H9 (cell line): ENCODE measurements around the gene SYMPK. TPM values are rescaled to one million over a fixed set of nuclear protein-coding genes. Genes with fewer than 3 reads are reported as not detected.
"Not testable (repeated sequence)": the region's sequence is repeated elsewhere in the genome, so short reads cannot be mapped to it uniquely, and the experiment has no call there.

Source experiments
- DNase-seq: peaks from one replicate; pipeline ENCODE4 v3.0.0-alpha.2; 2017
- H2AFZ ChIP-seq: one replicate; pipeline ENCODE4 v1.6.1; 2013; ENCODE audit warnings: mild to moderate bottlenecking, low read length, control low read depth, moderate library complexity
- H2AK5ac ChIP-seq: 2 replicates; pipeline ENCODE4 v1.6.1; 2013; ENCODE audit warnings: low read length, control low read depth, mixed read lengths; ENCODE audit not compliant: insufficient read length
- H2BK120ac ChIP-seq: one replicate; pipeline ENCODE4 v1.6.1; 2013; ENCODE audit warnings: low read depth, mild to moderate bottlenecking, low read length, control low read depth, inconsistent platforms; ENCODE audit not compliant: poor library complexity, severe bottlenecking
- H2BK12ac ChIP-seq: 2 replicates; pipeline ENCODE4 v1.6.1; 2013; ENCODE audit warnings: low read length, control low read depth, mixed read lengths, low read depth; ENCODE audit not compliant: insufficient read length
- H2BK15ac ChIP-seq: 2 replicates; pipeline ENCODE4 v1.6.1; 2013; ENCODE audit warnings: low read depth, low read length, control low read depth
- H2BK20ac ChIP-seq: one replicate; pipeline ENCODE4 v1.6.1; 2013; ENCODE audit warnings: low read depth, mild to moderate bottlenecking, low read length, control low read depth, inconsistent platforms; ENCODE audit not compliant: poor library complexity, severe bottlenecking
- H2BK5ac ChIP-seq: 2 replicates; pipeline ENCODE4 v1.6.1; 2013; ENCODE audit warnings: low read length, control low read depth, mixed read lengths; ENCODE audit not compliant: insufficient read length
- H3K14ac ChIP-seq: 2 replicates; pipeline ENCODE4 v1.6.1; 2013; ENCODE audit warnings: low read length, control low read depth; ENCODE audit not compliant: insufficient read depth
- H3K18ac ChIP-seq: 2 replicates; pipeline ENCODE4 v1.6.1; 2013; ENCODE audit warnings: low read depth, mild to moderate bottlenecking, mixed read lengths, low read length, control low read depth; ENCODE audit not compliant: insufficient read length
- H3K23ac ChIP-seq: 2 replicates; pipeline ENCODE4 v1.6.1; 2013; ENCODE audit warnings: low read length, control low read depth, mixed read lengths, low read depth; ENCODE audit not compliant: insufficient read length
- H3K23me2 ChIP-seq: 2 replicates; pipeline ENCODE4 v1.6.1; 2013; ENCODE audit warnings: low read depth, mild to moderate bottlenecking, mixed read lengths, low read length, control low read depth; ENCODE audit not compliant: insufficient read length, poor library complexity, severe bottlenecking
- H3K27ac ChIP-seq: 2 replicates; pipeline ENCODE4 v1.5.1; 2013; ENCODE audit warnings: low read length, control low read depth, mixed read lengths, low read depth; ENCODE audit not compliant: insufficient read length
- H3K27me3 ChIP-seq: 2 replicates; pipeline ENCODE4 v1.6.1; 2013; ENCODE audit warnings: low read length, control low read depth, inconsistent platforms; ENCODE audit not compliant: insufficient read depth
- H3K4ac ChIP-seq: 2 replicates; pipeline ENCODE4 v1.6.1; 2013; ENCODE audit warnings: low read depth, mild to moderate bottlenecking, control low read depth, inconsistent platforms, low read length, moderate library complexity
- H3K4me1 ChIP-seq: 2 replicates; pipeline ENCODE4 v1.6.1; 2013; ENCODE audit warnings: low read length, control low read depth, inconsistent platforms; ENCODE audit not compliant: insufficient read depth
- H3K4me2 ChIP-seq: 2 replicates; pipeline ENCODE4 v1.6.1; 2013; ENCODE audit warnings: low read length, control low read depth, mixed read lengths; ENCODE audit not compliant: insufficient read length, insufficient read depth
- H3K56ac ChIP-seq: 2 replicates; pipeline ENCODE4 v1.6.1; 2013; ENCODE audit warnings: low read depth, mild to moderate bottlenecking, mixed read lengths, low read length, control low read depth; ENCODE audit not compliant: insufficient read length
- H3K79me1 ChIP-seq: 2 replicates; pipeline ENCODE4 v1.6.1; 2013; ENCODE audit warnings: low read depth, mild to moderate bottlenecking, moderate library complexity, low read length, control low read depth, inconsistent platforms; ENCODE audit not compliant: insufficient read depth, poor library complexity, severe bottlenecking
- H3K79me2 ChIP-seq: 2 replicates; pipeline ENCODE4 v1.6.1; 2013; ENCODE audit warnings: low read length, control low read depth, inconsistent platforms; ENCODE audit not compliant: insufficient read depth
- H3K9ac ChIP-seq: 2 replicates; pipeline ENCODE4 v1.6.1; 2013; ENCODE audit warnings: low read length, control low read depth, mixed read lengths; ENCODE audit not compliant: insufficient read length; ENCODE audit errors: extremely low read depth
- H3K9me3 ChIP-seq: one replicate; pipeline ENCODE4 v1.6.1; 2013; ENCODE audit warnings: low read depth, low read length, inconsistent platforms; ENCODE audit not compliant: control insufficient read depth
- H3T11ph ChIP-seq: one replicate; pipeline ENCODE4 v1.6.1; 2013; ENCODE audit warnings: mild to moderate bottlenecking, low read length, control low read depth, inconsistent platforms
- H4K20me1 ChIP-seq: one replicate; pipeline ENCODE4 v1.6.1; 2013; ENCODE audit not compliant: control insufficient read depth, insufficient read length, insufficient read depth
- H4K5ac ChIP-seq: 2 replicates; pipeline ENCODE4 v1.6.1; 2013; ENCODE audit warnings: low read depth, mild to moderate bottlenecking, mixed read lengths, low read length, control low read depth; ENCODE audit not compliant: insufficient read length
- H4K8ac ChIP-seq: replicated peaks from 2 replicates; pipeline ENCODE4 v1.6.1; 2013; ENCODE audit warnings: low read length, control low read depth, mixed read lengths, low read depth; ENCODE audit not compliant: insufficient read length
- H4K91ac ChIP-seq: 2 replicates; pipeline ENCODE4 v1.6.1; 2013; ENCODE audit warnings: low read depth, mild to moderate bottlenecking, moderate library complexity, mixed read lengths, low read length, control low read depth; ENCODE audit not compliant: insufficient read length
- H3K27ac Mint-ChIP-seq, 3 experiments: 2 replicates in 2 of 3; 3 replicates in 1 of 3; pipeline ENCODE4 v1.8.0; 2020 to 2021; ENCODE audit warnings: mixed read lengths in 3 of 3, mild to moderate bottlenecking in 1 of 3, moderate library complexity in 1 of 3
- H3K27me3 Mint-ChIP-seq: 2 replicates; pipeline ENCODE4 v1.8.0; 2021; ENCODE audit warnings: low read depth, mild to moderate bottlenecking, moderate library complexity, mixed read lengths
- H3K36me3 Mint-ChIP-seq, 3 experiments: 2 replicates in 2 of 3; 3 replicates in 1 of 3; pipeline ENCODE4 v1.8.0; 2020 to 2021; ENCODE audit warnings: low read depth in 3 of 3, mixed read lengths in 3 of 3; ENCODE audit not compliant: insufficient read depth in 1 of 3
- H3K4me1 Mint-ChIP-seq, 2 experiments: 2 replicates each; pipeline ENCODE4 v1.8.0; 2020; ENCODE audit warnings: mixed read lengths in 2 of 2
- H3K4me3 Mint-ChIP-seq, 2 experiments: 2 replicates in 1 of 2; 3 replicates in 1 of 2; pipeline ENCODE4 v1.8.0; 2020 to 2021; ENCODE audit warnings: mild to moderate bottlenecking in 2 of 2, mixed read lengths in 2 of 2, moderate library complexity in 1 of 2
- H3K9me3 Mint-ChIP-seq, 2 experiments: 2 replicates in 1 of 2; 3 replicates in 1 of 2; pipeline ENCODE4 v1.8.0; 2020; ENCODE audit warnings: mild to moderate bottlenecking in 2 of 2, mixed read lengths in 2 of 2, moderate library complexity in 1 of 2
- CTCF ChIP-seq: fragments of 200-600 bp; sonication (generic); conservative IDR thresholded peaks from 3 replicates; pipeline ENCODE4 v1.8.0; 2021; ENCODE audit warnings: antibody characterized with exemption, mild to moderate bottlenecking
- WGBS: extraction: QIAGEN DNeasy Blood & Tissue Kit; methylation state at CpG from one replicate; pipeline ENCODE4 v1.1.7; 2013; ENCODE audit warnings: missing lambda C conversion rate, low lambda C conversion rate, mixed read lengths; ENCODE audit not compliant: insufficient read length; ENCODE audit errors: extremely low coverage; 5-methylcytosine and 5-hydroxymethylcytosine counted together
- total RNA-seq: library from RNA; stranded (reverse); gene quantifications from 2 replicates; pipeline ENCODE4 v1.2.1, GENCODE V29; 2021

Gene SYMPK
- total RNA-seq, 1 experiment from 2014 or later, result 104 TPM

GRCh38 chr19:45897261-45897812 lies 34.4 kb upstream of the SYMPK start:
- no peak overlapping the region for H2BK15ac ChIP-seq
- no peaks in the 10 kb centered on the region for H3K4me1 ChIP-seq
- WGBS, result no CpG with 5 or more reads among the region's 8 CpGs
- Mint-ChIP-seq H3K4me3 (no peak overlapping the region), H3K27ac (no peak overlapping the region), H3K9me3 (no peaks in the 10 kb centered on the region), H3K4me1 (peaks cover 11 to 12% of the 10 kb centered on the region in 2 experiments; a peak in 3 of 4 replicates), H3K36me3 (peaks cover 16 to 33% (median 29%) of the 10 kb centered on the region in 3 experiments), H3K27me3 (peaks cover 15% of the 10 kb centered on the region)
- no peak overlapping the region for H3K9ac ChIP-seq
- no peak overlapping the region for H2AFZ ChIP-seq
- H2BK20ac ChIP-seq, result no peak overlapping the region
- no peak overlapping the region for H3K4ac ChIP-seq
- TF ChIP-seq CTCF, result no peak
- H4K91ac ChIP-seq, result no peak overlapping the region
- H3K9me3 ChIP-seq, result no peaks in the 10 kb centered on the region
- H3K27ac ChIP-seq, result no peak overlapping the region
- no peaks in the 10 kb centered on the region for H4K20me1 ChIP-seq
- no peak overlapping the region for H3T11ph ChIP-seq
- H3K79me1 ChIP-seq, result no peaks in the 10 kb centered on the region
- no peak overlapping the region for H2AK5ac ChIP-seq
- no peak overlapping the region for H3K56ac ChIP-seq
- peaks cover 4% of the 10 kb centered on the region; the same call in 1 of the 2 replicates for H3K27me3 ChIP-seq
- no peak overlapping the region for H4K8ac ChIP-seq
- no peak overlapping the region for H4K5ac ChIP-seq
- no peak for DNase-seq
- H2BK120ac ChIP-seq, result no peak overlapping the region
- H2BK5ac ChIP-seq, result no peak overlapping the region
- H3K4me2 ChIP-seq, result no peak overlapping the region
- no peak overlapping the region for H3K23ac ChIP-seq
- peaks cover 9% of the 10 kb centered on the region for H3K23me2 ChIP-seq
- H3K79me2 ChIP-seq, result no peaks in the 10 kb centered on the region
- H3K14ac ChIP-seq, result no peak overlapping the region
- no peak overlapping the region for H3K18ac ChIP-seq
- no peak overlapping the region for H2BK12ac ChIP-seq

- H2BK20ac ChIP-seq, H3K9me3 Mint-ChIP-seq, DNase-seq, H3K4me2 ChIP-seq, H2BK12ac ChIP-seq, H3K27ac ChIP-seq, H3K4me1 ChIP-seq, H4K91ac ChIP-seq, H3K27ac Mint-ChIP-seq, H4K5ac ChIP-seq, H3K9ac ChIP-seq, H2BK15ac ChIP-seq, H2BK120ac ChIP-seq, H3K9me3 ChIP-seq, H3K18ac ChIP-seq, H3K4me3 Mint-ChIP-seq, H3K23me2 ChIP-seq, H2AK5ac ChIP-seq, H3K14ac ChIP-seq, H4K20me1 ChIP-seq, H3K23ac ChIP-seq, H4K8ac ChIP-seq, H3K79me1 ChIP-seq, H3T11ph ChIP-seq, H3K27me3 Mint-ChIP-seq, H3K27me3 ChIP-seq, H3K4ac ChIP-seq, H3K56ac ChIP-seq, H2BK5ac ChIP-seq, H2AFZ ChIP-seq, H3K79me2 ChIP-seq: not testable (repeated sequence)
- Mint-ChIP-seq H3K4me1 (peaks cover 11 to 12% of the 10 kb centered on the region in 2 experiments; a peak in 3 of 4 replicates), H3K36me3 (peaks cover 16 to 33% (median 29%) of the 10 kb centered on the region in 3 experiments)
- no CpG with 5 or more reads among the region's 12 CpGs for WGBS
Observed at GRCh38 chr19:45895983-45896599, 33.1 kb upstream of the SYMPK start.
